HEK293 (cell line): ENCODE data around the gene CLASP1.

Experiments used
- FEZF1 ChIP-seq: fragments of 450-650 bp; formaldehyde crosslinking; IDR thresholded peaks from 2 replicates; pipeline ENCODE4 v1.5.1; 2016; ENCODE audit warnings: missing biosample characterization, missing genetic modification characterization
- IKZF3 ChIP-seq: fragments of 450-650 bp; IDR thresholded peaks from 2 replicates; pipeline ENCODE4 v1.5.0; 2018; ENCODE audit warnings: missing biosample characterization, mild to moderate bottlenecking, missing genetic modification characterization, moderate library complexity
- OVOL3 ChIP-seq: fragments of 450-650 bp; formaldehyde crosslinking; IDR thresholded peaks from 2 replicates; pipeline ENCODE4 v1.5.1; 2016; ENCODE audit warnings: missing biosample characterization, missing genetic modification characterization
- PRDM4 ChIP-seq: fragments of 450-650 bp; formaldehyde crosslinking; IDR thresholded peaks from 2 replicates; pipeline ENCODE4 v1.5.1; 2017; ENCODE audit warnings: missing biosample characterization, missing genetic modification characterization
- SP3 ChIP-seq: fragments of 450-650 bp; formaldehyde crosslinking; IDR thresholded peaks from 2 replicates; pipeline ENCODE4 v1.5.1; 2016; ENCODE audit warnings: missing biosample characterization, missing genetic modification characterization
- SP7 ChIP-seq: fragments of 450-650 bp; formaldehyde crosslinking; IDR thresholded peaks from 2 replicates; pipeline ENCODE4 v1.5.1; 2016; ENCODE audit warnings: missing biosample characterization, missing genetic modification characterization
- ZBTB20 ChIP-seq: fragments of 450-650 bp; formaldehyde crosslinking; IDR thresholded peaks from 2 replicates; pipeline ENCODE4 v1.5.1; 2016; ENCODE audit warnings: missing biosample characterization, missing genetic modification characterization
- ZBTB48 ChIP-seq: fragments of 450-650 bp; formaldehyde crosslinking; IDR thresholded peaks from 2 replicates; pipeline ENCODE4 v1.5.1; 2016; ENCODE audit warnings: missing biosample characterization, missing genetic modification characterization
- ZBTB8A ChIP-seq: fragments of 450-650 bp; formaldehyde crosslinking; IDR thresholded peaks from 2 replicates; pipeline ENCODE4 v1.5.1; 2016; ENCODE audit warnings: missing biosample characterization, missing genetic modification characterization
- ZFP3 ChIP-seq: fragments of 450-650 bp; formaldehyde crosslinking; IDR thresholded peaks from 2 replicates; pipeline ENCODE4 v1.5.1; 2016; ENCODE audit warnings: low read depth, missing biosample characterization, missing genetic modification characterization
- ZNF221 ChIP-seq: fragments of 450-650 bp; formaldehyde crosslinking; IDR thresholded peaks from 2 replicates; pipeline ENCODE4 v1.5.1; 2017; ENCODE audit warnings: missing biosample characterization, missing genetic modification characterization, borderline replicate concordance
- ZNF518A ChIP-seq: fragments of 450-650 bp; formaldehyde crosslinking; conservative IDR thresholded peaks from 2 replicates; pipeline ENCODE4 v1.5.1; 2016; ENCODE audit warnings: low read depth, missing biosample characterization, missing genetic modification characterization
- ZNF529 ChIP-seq: fragments of 450-650 bp; formaldehyde crosslinking; IDR thresholded peaks from 2 replicates; pipeline ENCODE4 v1.5.1; 2017; ENCODE audit warnings: missing genetic modification characterization, missing biosample characterization; ENCODE audit not compliant: insufficient replicate concordance
- ZNF558 ChIP-seq: fragments of 450-650 bp; formaldehyde crosslinking; IDR thresholded peaks from 2 replicates; pipeline ENCODE4 v1.5.1; 2016; ENCODE audit warnings: missing biosample characterization, missing genetic modification characterization
- ZSCAN23 ChIP-seq: fragments of 450-650 bp; formaldehyde crosslinking; IDR thresholded peaks from 2 replicates; pipeline ENCODE4 v1.5.1; 2016; ENCODE audit warnings: missing biosample characterization, missing genetic modification characterization
- TF ChIP-seq, protein P1 (sequence below): fragments of 450-650 bp; formaldehyde crosslinking; IDR thresholded peaks from 2 replicates; pipeline ENCODE4 v1.5.1; 2016; ENCODE audit warnings: missing biosample characterization, missing genetic modification characterization, low read depth
- TF ChIP-seq, protein P2 (sequence below): fragments of 450-650 bp; formaldehyde crosslinking; IDR thresholded peaks from 2 replicates; pipeline ENCODE4 v1.5.1; 2016; ENCODE audit warnings: missing biosample characterization, missing genetic modification characterization

Gene CLASP1

GRCh38 chr2:121649596-121650314 is 493 bp upstream of the CLASP1 start (continued):
- TF ChIP-seq ZNF221 (no peak), SP3 (peak; percentile 30; the same call in 1 of the 2 replicates), ZBTB20 (tag by site-specific recombination) (no peak; the same call in 1 of the 2 replicates), FEZF1 (tag by site-specific recombination) (no peak), ZNF529 (tag by site-specific recombination) (no peak), OVOL3 (tag by site-specific recombination) (0 out of 2 replicates have a peak, but pooled peaks have one; percentile 27), IKZF3 (tag by site-specific recombination) (no peak), SP7 (0 out of 2 replicates have a peak, but pooled peaks have one; percentile 32), ZNF518A (tag by site-specific recombination) (peak; percentile 55), ZSCAN23 (tag by site-specific recombination) (0 out of 2 replicates have a peak, but pooled peaks have one; percentile 25), ZNF558 (tag by site-specific recombination) (0 out of 2 replicates have a peak, but pooled peaks have one; percentile 12), ZFP3 (no peak), ZBTB8A (tag by site-specific recombination) (peak; percentile 98), ZBTB48 (tag by site-specific recombination) (peak; percentile 92), PRDM4 (peak; percentile 71)
- TF ChIP-seq, protein P1, sequence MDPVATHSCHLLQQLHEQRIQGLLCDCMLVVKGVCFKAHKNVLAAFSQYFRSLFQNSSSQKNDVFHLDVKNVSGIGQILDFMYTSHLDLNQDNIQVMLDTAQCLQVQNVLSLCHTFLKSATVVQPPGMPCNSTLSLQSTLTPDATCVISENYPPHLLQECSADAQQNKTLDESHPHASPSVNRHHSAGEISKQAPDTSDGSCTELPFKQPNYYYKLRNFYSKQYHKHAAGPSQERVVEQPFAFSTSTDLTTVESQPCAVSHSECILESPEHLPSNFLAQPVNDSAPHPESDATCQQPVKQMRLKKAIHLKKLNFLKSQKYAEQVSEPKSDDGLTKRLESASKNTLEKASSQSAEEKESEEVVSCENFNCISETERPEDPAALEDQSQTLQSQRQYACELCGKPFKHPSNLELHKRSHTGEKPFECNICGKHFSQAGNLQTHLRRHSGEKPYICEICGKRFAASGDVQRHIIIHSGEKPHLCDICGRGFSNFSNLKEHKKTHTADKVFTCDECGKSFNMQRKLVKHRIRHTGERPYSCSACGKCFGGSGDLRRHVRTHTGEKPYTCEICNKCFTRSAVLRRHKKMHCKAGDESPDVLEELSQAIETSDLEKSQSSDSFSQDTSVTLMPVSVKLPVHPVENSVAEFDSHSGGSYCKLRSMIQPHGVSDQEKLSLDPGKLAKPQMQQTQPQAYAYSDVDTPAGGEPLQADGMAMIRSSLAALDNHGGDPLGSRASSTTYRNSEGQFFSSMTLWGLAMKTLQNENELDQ (tag by site-specific recombination), result no peak
- TF ChIP-seq, protein P2, sequence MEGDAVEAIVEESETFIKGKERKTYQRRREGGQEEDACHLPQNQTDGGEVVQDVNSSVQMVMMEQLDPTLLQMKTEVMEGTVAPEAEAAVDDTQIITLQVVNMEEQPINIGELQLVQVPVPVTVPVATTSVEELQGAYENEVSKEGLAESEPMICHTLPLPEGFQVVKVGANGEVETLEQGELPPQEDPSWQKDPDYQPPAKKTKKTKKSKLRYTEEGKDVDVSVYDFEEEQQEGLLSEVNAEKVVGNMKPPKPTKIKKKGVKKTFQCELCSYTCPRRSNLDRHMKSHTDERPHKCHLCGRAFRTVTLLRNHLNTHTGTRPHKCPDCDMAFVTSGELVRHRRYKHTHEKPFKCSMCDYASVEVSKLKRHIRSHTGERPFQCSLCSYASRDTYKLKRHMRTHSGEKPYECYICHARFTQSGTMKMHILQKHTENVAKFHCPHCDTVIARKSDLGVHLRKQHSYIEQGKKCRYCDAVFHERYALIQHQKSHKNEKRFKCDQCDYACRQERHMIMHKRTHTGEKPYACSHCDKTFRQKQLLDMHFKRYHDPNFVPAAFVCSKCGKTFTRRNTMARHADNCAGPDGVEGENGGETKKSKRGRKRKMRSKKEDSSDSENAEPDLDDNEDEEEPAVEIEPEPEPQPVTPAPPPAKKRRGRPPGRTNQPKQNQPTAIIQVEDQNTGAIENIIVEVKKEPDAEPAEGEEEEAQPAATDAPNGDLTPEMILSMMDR (tag by site-specific recombination), result no peak
